Measurements from ENCODE around the gene PACRG.

- TF ChIP-seq, protein P1, sequence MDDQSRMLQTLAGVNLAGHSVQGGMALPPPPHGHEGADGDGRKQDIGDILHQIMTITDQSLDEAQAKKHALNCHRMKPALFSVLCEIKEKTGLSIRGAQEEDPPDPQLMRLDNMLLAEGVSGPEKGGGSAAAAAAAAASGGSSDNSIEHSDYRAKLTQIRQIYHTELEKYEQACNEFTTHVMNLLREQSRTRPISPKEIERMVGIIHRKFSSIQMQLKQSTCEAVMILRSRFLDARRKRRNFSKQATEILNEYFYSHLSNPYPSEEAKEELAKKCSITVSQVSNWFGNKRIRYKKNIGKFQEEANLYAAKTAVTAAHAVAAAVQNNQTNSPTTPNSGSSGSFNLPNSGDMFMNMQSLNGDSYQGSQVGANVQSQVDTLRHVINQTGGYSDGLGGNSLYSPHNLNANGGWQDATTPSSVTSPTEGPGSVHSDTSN (CRISPR knock-in tag; IDR thresholded peaks at IDR 0.05; ENCODE audit: borderline replicate concordance): no peak
- no peak for TF ChIP-seq RARG (CRISPR knock-in tag; IDR thresholded peaks at IDR 0.05; ENCODE audit: low read depth)
- no peak for TF ChIP-seq MYNN (CRISPR knock-in tag; IDR thresholded peaks at IDR 0.05; ENCODE audit: low read depth)
- TF ChIP-seq, protein P2, sequence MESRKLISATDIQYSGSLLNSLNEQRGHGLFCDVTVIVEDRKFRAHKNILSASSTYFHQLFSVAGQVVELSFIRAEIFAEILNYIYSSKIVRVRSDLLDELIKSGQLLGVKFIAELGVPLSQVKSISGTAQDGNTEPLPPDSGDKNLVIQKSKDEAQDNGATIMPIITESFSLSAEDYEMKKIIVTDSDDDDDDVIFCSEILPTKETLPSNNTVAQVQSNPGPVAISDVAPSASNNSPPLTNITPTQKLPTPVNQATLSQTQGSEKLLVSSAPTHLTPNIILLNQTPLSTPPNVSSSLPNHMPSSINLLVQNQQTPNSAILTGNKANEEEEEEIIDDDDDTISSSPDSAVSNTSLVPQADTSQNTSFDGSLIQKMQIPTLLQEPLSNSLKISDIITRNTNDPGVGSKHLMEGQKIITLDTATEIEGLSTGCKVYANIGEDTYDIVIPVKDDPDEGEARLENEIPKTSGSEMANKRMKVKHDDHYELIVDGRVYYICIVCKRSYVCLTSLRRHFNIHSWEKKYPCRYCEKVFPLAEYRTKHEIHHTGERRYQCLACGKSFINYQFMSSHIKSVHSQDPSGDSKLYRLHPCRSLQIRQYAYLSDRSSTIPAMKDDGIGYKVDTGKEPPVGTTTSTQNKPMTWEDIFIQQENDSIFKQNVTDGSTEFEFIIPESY (CRISPR knock-in tag; IDR thresholded peaks at IDR 0.05): no peak
- TF ChIP-seq CEBPG (CRISPR knock-in tag; IDR thresholded peaks at IDR 0.05): no peak
- TF ChIP-seq CTCF (CRISPR knock-in tag; IDR thresholded peaks at IDR 0.05): no peak
- no peak for TF ChIP-seq TBX2 (CRISPR knock-in tag; IDR thresholded peaks at IDR 0.05; ENCODE audit: borderline replicate concordance)
- TF ChIP-seq REST (IDR thresholded peaks at IDR 0.05; ENCODE audit: borderline replicate concordance in 1 of 2, low read depth in 1 of 2, low read length in 2 of 2): no peak
- no peak for TF ChIP-seq GZF1 (CRISPR knock-in tag; IDR thresholded peaks at IDR 0.05)
- no peak for TF ChIP-seq RFX5 (IDR thresholded peaks at IDR 0.05; ENCODE audit: low read depth, low read length)
These were observed 561.1 kb downstream of the PACRG start for GRCh38 chr6:163288915-163289314.
